ENCODE data around the gene SNAP23. TPM values are rescaled to one million over a fixed set of nuclear protein-coding genes. Genes with fewer than 3 reads are reported as not detected.

The SNAP23 gene
- total RNA-seq (2014; rRNA removed; shearing (Covaris generic)), result 19.9 and 49.1 TPM in 2 replicates
- 48.3 and 54.1 TPM in 2 replicates for total RNA-seq (2022)
- percentile 69 among the genes with signal in this experiment for Bru-seq, nascent RNA
- percentile 84 among the genes with signal in this experiment for BruChase-seq, experiment 1, labeled RNA remaining after a 6-hour chase
- percentile 78 among the genes with signal in this experiment for BruChase-seq, experiment 2, labeled RNA remaining after a 2-hour chase
- long read RNA-seq, transcript SNAP23-201 (8 exons, 2,687 nt), result major isoform, 129 of 158 reads
- long read RNA-seq, partial matches to known transcripts, result 3 of 158 reads
- long read RNA-seq, other reads (novel, unspliced or antisense), result 24 of 158 reads

GRCh38 chr15:42495361-42496212 lies at the start of gene SNAP23:
TSS of gene SNAP23 (plus strand) at chr15:42495634. CDS start at chr15:42511847, 16,213 bp downstream.
- POLR2A ChIA-PET, result interaction anchor here (0.6 to 1.3 kb wide), 6 partner anchors 11 to 136 kb away, joined by 3 to 6 read pairs (median 4); no protein-coding TSS in a partner anchor
- intact Hi-C loops (cut with micrococcal nuclease; ENCODE audit: unreplicated experiment), result no loop called here

DNA sequence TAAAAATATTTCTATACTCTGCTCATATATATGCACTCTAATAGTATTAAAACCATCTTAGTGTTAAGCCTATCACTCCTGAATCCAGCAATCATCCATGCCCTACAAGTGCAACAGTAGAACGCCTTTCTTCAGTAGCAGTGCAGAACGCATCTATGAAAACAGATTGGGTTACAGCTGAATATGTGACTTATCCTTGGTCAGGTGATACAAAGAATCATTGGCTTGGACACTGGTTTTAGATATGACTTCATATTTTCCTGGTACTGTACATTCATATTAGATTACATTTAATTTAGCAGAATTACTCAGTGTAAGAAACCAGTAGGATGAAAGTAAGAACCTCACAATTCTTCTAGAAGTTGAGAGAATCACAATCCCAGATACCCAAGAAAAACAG lies 47.8 kb upstream of the SNAP23 start:
- H2AFZ ChIP-seq (ENCODE audit: low read length), result no peak overlapping the region
- peaks cover 86% of the 10 kb centered on the region for H3K36me3 ChIP-seq (ENCODE audit: insufficient read depth, low read length)
- ChIA-PET CTCF (ENCODE audit: unreplicated experiment) (no interaction called here), POLR2A (no interaction called here)
- no peaks in the 10 kb centered on the region; the same call in 1 of the 2 replicates for H3K79me2 ChIP-seq (ENCODE audit: insufficient read depth, low read depth, low read length)
- no peaks in the 10 kb centered on the region for H3K4me1 ChIP-seq (ENCODE audit: insufficient read depth, low read length, poor library complexity, severe bottlenecking)
- H3K9me3 ChIP-seq (ENCODE audit: low read length), result no peaks in the 10 kb centered on the region
- no peak for DNase-seq (ENCODE audit: low spot score)
- TF ChIP-seq, protein P1, sequence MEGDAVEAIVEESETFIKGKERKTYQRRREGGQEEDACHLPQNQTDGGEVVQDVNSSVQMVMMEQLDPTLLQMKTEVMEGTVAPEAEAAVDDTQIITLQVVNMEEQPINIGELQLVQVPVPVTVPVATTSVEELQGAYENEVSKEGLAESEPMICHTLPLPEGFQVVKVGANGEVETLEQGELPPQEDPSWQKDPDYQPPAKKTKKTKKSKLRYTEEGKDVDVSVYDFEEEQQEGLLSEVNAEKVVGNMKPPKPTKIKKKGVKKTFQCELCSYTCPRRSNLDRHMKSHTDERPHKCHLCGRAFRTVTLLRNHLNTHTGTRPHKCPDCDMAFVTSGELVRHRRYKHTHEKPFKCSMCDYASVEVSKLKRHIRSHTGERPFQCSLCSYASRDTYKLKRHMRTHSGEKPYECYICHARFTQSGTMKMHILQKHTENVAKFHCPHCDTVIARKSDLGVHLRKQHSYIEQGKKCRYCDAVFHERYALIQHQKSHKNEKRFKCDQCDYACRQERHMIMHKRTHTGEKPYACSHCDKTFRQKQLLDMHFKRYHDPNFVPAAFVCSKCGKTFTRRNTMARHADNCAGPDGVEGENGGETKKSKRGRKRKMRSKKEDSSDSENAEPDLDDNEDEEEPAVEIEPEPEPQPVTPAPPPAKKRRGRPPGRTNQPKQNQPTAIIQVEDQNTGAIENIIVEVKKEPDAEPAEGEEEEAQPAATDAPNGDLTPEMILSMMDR (conservative IDR thresholded peaks at IDR 0.05; ENCODE audit: low read length), result no peak
- no peak for TF ChIP-seq EZH2phosphoT487 (IDR thresholded peaks at IDR 0.05; ENCODE audit: borderline replicate concordance, low read depth, low read length)
- BruUV-seq (replicated peaks), result no TSS peak
- intact Hi-C loops (cut with micrococcal nuclease; ENCODE audit: unreplicated experiment), result no loop called here
- no peak overlapping the region for H3K27ac ChIP-seq (ENCODE audit: low read depth, low read length, poor library complexity, severe bottlenecking)
- H3K4me3 ChIP-seq (ENCODE audit: low read depth, low read length, poor library complexity, severe bottlenecking), result no peak overlapping the region
- H3K4me2 ChIP-seq (ENCODE audit: low read length), result no peak overlapping the region
- no peaks in the 10 kb centered on the region for H4K20me1 ChIP-seq (ENCODE audit: insufficient read depth, low read length)
- H3K9me2 ChIP-seq (ENCODE audit: insufficient read depth, low read length), result no peaks in the 10 kb centered on the region

More at GRCh38 chr15:42495361-42496212, at the start of gene SNAP23:
- TF ChIP-seq, protein P1 (conservative IDR thresholded peaks at IDR 0.05; ENCODE audit: low read length), result no peak
- no peak for TF ChIP-seq EZH2phosphoT487 (IDR thresholded peaks at IDR 0.05; ENCODE audit: borderline replicate concordance, low read depth, low read length)
- Histone ChIP-seq H4K20me1 (ENCODE audit: insufficient read depth, low read length) (no peaks in the 10 kb centered on the region), H3K79me2 (ENCODE audit: insufficient read depth, low read depth, low read length) (peaks cover 20% of the 10 kb centered on the region; the same call in 1 of the 2 replicates), H3K4me3 (ENCODE audit: low read depth, low read length, poor library complexity, severe bottlenecking) (peak within 1 kb of the TSS; percentile 86), H3K27ac (ENCODE audit: low read depth, low read length, poor library complexity, severe bottlenecking) (peak within 1 kb of the TSS; percentile 59), H2AFZ (ENCODE audit: low read length) (peak within 1 kb of the TSS; percentile 55; the same call in 1 of the 2 replicates), H3K4me2 (ENCODE audit: low read length) (peak within 1 kb of the TSS; percentile 76), H3K9me3 (ENCODE audit: low read length) (no peaks in the 10 kb centered on the region), H3K9me2 (ENCODE audit: insufficient read depth, low read length) (no peaks in the 10 kb centered on the region), H3K36me3 (ENCODE audit: insufficient read depth, low read length) (no peaks in the 10 kb centered on the region), H3K4me1 (ENCODE audit: insufficient read depth, low read length, poor library complexity, severe bottlenecking) (peaks cover 66% of the 10 kb centered on the region)
- BruUV-seq (replicated peaks), result no TSS peak
- DNase-seq (ENCODE audit: low spot score), result peak; percentile 84
- CTCF ChIA-PET (ENCODE audit: unreplicated experiment), result interaction anchor here (0.6 kb wide), 1 partner anchor 530 kb away, joined by 3 read pairs; no protein-coding TSS in a partner anchor

Measured in OCI-LY7 (cell line).